CD4-positive, alpha-beta T cell treated with Interleukin-4 for 1 hour (primary cell): ENCODE data around the gene ZNF169.
"Not testable (repeated sequence)": the region's sequence is repeated elsewhere in the genome, so short reads cannot be mapped to it uniquely, and the experiment has no call there.

Source experiments
- DNase-seq, 2 donors: peaks; one replicate each; pipeline ENCODE4 v3.0.0-alpha.2; 2020 to 2022

The ZNF169 gene

GRCh38 chr9:94287877-94288513 lies 28.9 kb downstream of the ZNF169 start:
- no peak for DNase-seq

- DNase-seq: no peak
These were observed 30.6 kb downstream of the ZNF169 start for GRCh38 chr9:94289691-94290090.

GRCh38 chr9:94298949-94299599 lies 40.0 kb downstream of the ZNF169 start:
- DNase-seq: no peak

- DNase-seq: no peak
These were observed 41.6 kb downstream of the ZNF169 start for GRCh38 chr9:94300470-94301301.

GRCh38 chr9:94301583-94301982 lies 42.5 kb downstream of the ZNF169 start:
- DNase-seq: no peak

GRCh38 chr9:94302426-94302825 lies 43.3 kb downstream of the ZNF169 start:
- no peak for DNase-seq

- DNase-seq: no peak
These were observed 44.2 kb downstream of the ZNF169 start for GRCh38 chr9:94303321-94303720.

GRCh38 chr9:94315034-94315984 lies 56.2 kb downstream of the ZNF169 start:
- DNase-seq: not testable (repeated sequence)

- not testable (repeated sequence) for DNase-seq
These were observed 57.1 kb downstream of the ZNF169 start for GRCh38 chr9:94316236-94316635.

- not testable (repeated sequence) for DNase-seq
These were observed 59.0 kb downstream of the ZNF169 start for GRCh38 chr9:94317949-94318657.

- not testable (repeated sequence) for DNase-seq
These were observed 63.3 kb downstream of the ZNF169 start for GRCh38 chr9:94322342-94322940.

GRCh38 chr9:94323153-94323798 lies 64.2 kb downstream of the ZNF169 start:
- not testable (repeated sequence) for DNase-seq

GRCh38 chr9:94325583-94325982 lies 66.5 kb downstream of the ZNF169 start:
- DNase-seq: not testable (repeated sequence)

GRCh38 chr9:94328544-94328943 lies 69.4 kb downstream of the ZNF169 start, which contains the start of gene NUTM2F:
TSS of gene NUTM2F (minus strand) at chr9:94328644. CDS start at chr9:94328623, 21 bp downstream.
- DNase-seq: not testable (repeated sequence)

GRCh38 chr9:94336445-94336844 lies 77.3 kb downstream of the ZNF169 start:
- not testable (repeated sequence) for DNase-seq

GRCh38 chr9:94338723-94339122 lies 79.6 kb downstream of the ZNF169 start:
- DNase-seq: not testable (repeated sequence)

- DNase-seq: not testable (repeated sequence)
These were observed 80.6 kb downstream of the ZNF169 start for GRCh38 chr9:94339657-94340056.

GRCh38 chr9:94340750-94341149 lies 81.7 kb downstream of the ZNF169 start:
- not testable (repeated sequence) for DNase-seq

- not testable (repeated sequence) for DNase-seq
These were observed 82.6 kb downstream of the ZNF169 start for GRCh38 chr9:94341703-94342102.

GRCh38 chr9:94347451-94347850 lies 88.4 kb downstream of the ZNF169 start:
- DNase-seq: not testable (repeated sequence)

- not testable (repeated sequence) for DNase-seq
These were observed 89.7 kb downstream of the ZNF169 start for GRCh38 chr9:94348754-94349153.
